ENCODE results near the gene WDFY1. TPM values are rescaled to one million over a fixed set of nuclear protein-coding genes. Genes with fewer than 3 reads are reported as not detected.

WDFY1 gene
- total RNA-seq, 1 experiment from 2014 or later = 66.0 TPM

DNA sequence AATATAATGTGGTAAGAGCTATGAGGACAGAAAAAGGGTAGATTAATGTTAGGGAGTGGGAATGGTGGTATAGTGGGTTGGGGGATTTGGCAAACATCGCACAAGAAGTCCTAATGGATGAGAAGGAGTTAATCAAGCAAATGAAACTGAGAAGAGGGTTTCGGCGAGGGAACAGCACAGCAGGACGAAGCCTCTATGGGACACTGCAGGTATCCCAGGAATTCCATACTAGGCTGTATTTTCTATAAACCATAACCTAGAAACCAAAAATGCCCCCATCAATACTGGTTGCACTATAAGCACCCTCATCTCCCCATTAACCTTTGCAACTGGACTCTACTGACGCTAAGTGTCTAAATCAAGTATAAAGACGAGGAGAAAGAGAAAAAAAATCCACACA is 10.3 kb downstream of the WDFY1 start:
- no peak overlapping the region; the same call in 1 of the 2 replicates for H3K4me3 Mint-ChIP-seq
- ChIA-PET POLR2A (interaction anchor here (0.6 kb wide), 1 partner anchor 131 kb away, joined by 5 read pairs; no protein-coding TSS in a partner anchor), CTCF (no interaction called here)
- DNase-seq (ENCODE audit: low spot score) (no peak), ATAC-seq (0 out of 2 replicates have a peak, but pooled peaks have one; percentile 15)
- peaks cover 7% of the 10 kb centered on the region for H3K36me3 Mint-ChIP-seq
- H3K27me3 Mint-ChIP-seq (ENCODE audit: low read depth) = peaks cover 3% of the 10 kb centered on the region; the same call in 1 of the 2 replicates
- TF ChIP-seq SMAD3 (CRISPR knock-in tag; IDR thresholded peaks at IDR 0.05; ENCODE audit: borderline replicate concordance) (no peak), NR2C2 (CRISPR knock-in tag; IDR thresholded peaks at IDR 0.05) (no peak), HMGA2 (CRISPR knock-in tag; IDR thresholded peaks at IDR 0.05) (no peak), NR3C1 (CRISPR knock-in tag; conservative IDR thresholded peaks at IDR 0.05; ENCODE audit: low read depth) (no peak), GTF2I (CRISPR knock-in tag; conservative IDR thresholded peaks at IDR 0.05) (no peak), NR1H2 (CRISPR knock-in tag; IDR thresholded peaks at IDR 0.05) (no peak), ZNF219 (CRISPR knock-in tag; IDR thresholded peaks at IDR 0.05; ENCODE audit: borderline replicate concordance) (no peak), ZNF532 (CRISPR knock-in tag; IDR thresholded peaks at IDR 0.05; ENCODE audit: borderline replicate concordance) (no peak), ATF3 (CRISPR knock-in tag; conservative IDR thresholded peaks at IDR 0.05) (no peak), CREM (CRISPR knock-in tag; IDR thresholded peaks at IDR 0.05) (no peak), NFYB (CRISPR knock-in tag; conservative IDR thresholded peaks at IDR 0.05; ENCODE audit: low read depth) (no peak), JAZF1 (CRISPR knock-in tag; IDR thresholded peaks at IDR 0.05) (no peak), ZNF232 (CRISPR knock-in tag; IDR thresholded peaks at IDR 0.05) (no peak), ZNF423 (CRISPR knock-in tag; IDR thresholded peaks at IDR 0.05) (no peak), ZNF317 (CRISPR knock-in tag; IDR thresholded peaks at IDR 0.05; ENCODE audit: borderline replicate concordance, low read depth) (no peak)
- peaks cover 84% of the 10 kb centered on the region for H3K4me1 Mint-ChIP-seq
- H3K27ac Mint-ChIP-seq = peak overlapping the region; percentile 24
- no peaks in the 10 kb centered on the region for H3K9me3 Mint-ChIP-seq

DNA sequence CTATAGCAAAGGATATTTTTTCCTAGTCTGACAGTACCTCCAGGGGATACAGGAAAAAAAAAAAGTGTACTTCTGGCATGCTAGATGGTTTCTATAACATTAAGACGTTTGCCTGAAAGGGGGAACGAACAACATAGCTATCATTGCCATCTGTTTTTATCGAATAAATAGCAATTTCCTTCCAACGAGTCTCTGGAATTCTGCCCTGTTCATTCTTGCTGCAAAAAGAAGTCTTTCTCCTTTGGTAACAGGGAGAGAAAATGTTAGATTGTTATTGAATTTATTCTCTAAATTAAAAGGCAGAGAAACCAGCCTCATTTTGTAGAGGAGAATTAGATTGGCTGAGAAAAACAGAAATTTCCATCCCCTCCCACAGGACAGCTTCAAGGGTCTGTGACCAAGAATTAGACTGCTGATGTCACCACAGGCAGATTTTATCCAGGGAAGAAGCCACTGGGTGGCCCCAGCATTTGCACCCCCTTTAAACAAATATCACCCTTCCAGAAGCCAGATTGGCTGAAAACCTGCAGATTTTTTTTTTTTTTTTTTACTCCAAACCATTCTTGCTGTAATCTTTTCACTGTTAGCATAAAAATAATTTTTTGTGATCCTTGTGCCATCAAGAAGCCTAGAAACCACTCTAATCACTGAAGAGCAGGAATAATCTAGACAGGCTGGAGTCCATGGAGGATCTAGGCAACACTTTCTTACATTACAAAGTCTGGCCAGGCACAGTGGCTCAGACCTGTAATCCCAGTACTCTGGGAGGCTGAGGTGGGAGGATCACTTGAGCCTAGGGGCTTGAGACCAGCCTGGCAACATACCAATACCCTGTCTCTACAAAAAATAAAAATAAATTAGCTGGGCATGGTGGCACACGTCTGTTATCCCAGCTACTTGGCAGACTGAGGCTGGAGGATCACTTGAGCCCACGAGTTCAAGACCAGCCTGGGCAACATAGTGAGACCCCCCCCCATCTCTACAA is 12.0 kb downstream of the WDFY1 start:
- Mint-ChIP-seq H3K36me3 (peaks cover under 1% of the 10 kb centered on the region; the same call in 1 of the 2 replicates), H3K9me3 (peaks cover 1% of the 10 kb centered on the region), H3K27ac (peak overlapping the region; percentile 34), H3K4me3 (no peak overlapping the region), H3K4me1 (peaks cover 74% of the 10 kb centered on the region), H3K27me3 (ENCODE audit: low read depth) (no peaks in the 10 kb centered on the region)
- ChIA-PET CTCF (no interaction called here), POLR2A (interaction anchor here (0.7 kb wide), 1 partner anchor 24 kb away, joined by 4 read pairs; no protein-coding TSS in a partner anchor)
- DNase-seq (ENCODE audit: low spot score) (no peak), ATAC-seq (no peak)
- TF ChIP-seq ZNF532 (CRISPR knock-in tag; IDR thresholded peaks at IDR 0.05; ENCODE audit: borderline replicate concordance) (no peak), NR1H2 (CRISPR knock-in tag; IDR thresholded peaks at IDR 0.05) (no peak), ESRRA (CRISPR knock-in tag; IDR thresholded peaks at IDR 0.05; ENCODE audit: borderline replicate concordance) (no peak), CBFB (CRISPR knock-in tag; IDR thresholded peaks at IDR 0.05; ENCODE audit: low read depth) (no peak), NR2C2 (CRISPR knock-in tag; IDR thresholded peaks at IDR 0.05) (no peak), NFYB (CRISPR knock-in tag; conservative IDR thresholded peaks at IDR 0.05; ENCODE audit: low read depth) (no peak)
- TF ChIP-seq, protein P1, sequence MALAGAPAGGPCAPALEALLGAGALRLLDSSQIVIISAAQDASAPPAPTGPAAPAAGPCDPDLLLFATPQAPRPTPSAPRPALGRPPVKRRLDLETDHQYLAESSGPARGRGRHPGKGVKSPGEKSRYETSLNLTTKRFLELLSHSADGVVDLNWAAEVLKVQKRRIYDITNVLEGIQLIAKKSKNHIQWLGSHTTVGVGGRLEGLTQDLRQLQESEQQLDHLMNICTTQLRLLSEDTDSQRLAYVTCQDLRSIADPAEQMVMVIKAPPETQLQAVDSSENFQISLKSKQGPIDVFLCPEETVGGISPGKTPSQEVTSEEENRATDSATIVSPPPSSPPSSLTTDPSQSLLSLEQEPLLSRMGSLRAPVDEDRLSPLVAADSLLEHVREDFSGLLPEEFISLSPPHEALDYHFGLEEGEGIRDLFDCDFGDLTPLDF (CRISPR knock-in tag; IDR thresholded peaks at IDR 0.05) = no peak
- TF ChIP-seq, protein P2, sequence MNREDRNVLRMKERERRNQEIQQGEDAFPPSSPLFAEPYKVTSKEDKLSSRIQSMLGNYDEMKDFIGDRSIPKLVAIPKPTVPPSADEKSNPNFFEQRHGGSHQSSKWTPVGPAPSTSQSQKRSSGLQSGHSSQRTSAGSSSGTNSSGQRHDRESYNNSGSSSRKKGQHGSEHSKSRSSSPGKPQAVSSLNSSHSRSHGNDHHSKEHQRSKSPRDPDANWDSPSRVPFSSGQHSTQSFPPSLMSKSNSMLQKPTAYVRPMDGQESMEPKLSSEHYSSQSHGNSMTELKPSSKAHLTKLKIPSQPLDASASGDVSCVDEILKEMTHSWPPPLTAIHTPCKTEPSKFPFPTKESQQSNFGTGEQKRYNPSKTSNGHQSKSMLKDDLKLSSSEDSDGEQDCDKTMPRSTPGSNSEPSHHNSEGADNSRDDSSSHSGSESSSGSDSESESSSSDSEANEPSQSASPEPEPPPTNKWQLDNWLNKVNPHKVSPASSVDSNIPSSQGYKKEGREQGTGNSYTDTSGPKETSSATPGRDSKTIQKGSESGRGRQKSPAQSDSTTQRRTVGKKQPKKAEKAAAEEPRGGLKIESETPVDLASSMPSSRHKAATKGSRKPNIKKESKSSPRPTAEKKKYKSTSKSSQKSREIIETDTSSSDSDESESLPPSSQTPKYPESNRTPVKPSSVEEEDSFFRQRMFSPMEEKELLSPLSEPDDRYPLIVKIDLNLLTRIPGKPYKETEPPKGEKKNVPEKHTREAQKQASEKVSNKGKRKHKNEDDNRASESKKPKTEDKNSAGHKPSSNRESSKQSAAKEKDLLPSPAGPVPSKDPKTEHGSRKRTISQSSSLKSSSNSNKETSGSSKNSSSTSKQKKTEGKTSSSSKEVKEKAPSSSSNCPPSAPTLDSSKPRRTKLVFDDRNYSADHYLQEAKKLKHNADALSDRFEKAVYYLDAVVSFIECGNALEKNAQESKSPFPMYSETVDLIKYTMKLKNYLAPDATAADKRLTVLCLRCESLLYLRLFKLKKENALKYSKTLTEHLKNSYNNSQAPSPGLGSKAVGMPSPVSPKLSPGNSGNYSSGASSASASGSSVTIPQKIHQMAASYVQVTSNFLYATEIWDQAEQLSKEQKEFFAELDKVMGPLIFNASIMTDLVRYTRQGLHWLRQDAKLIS (CRISPR knock-in tag; IDR thresholded peaks at IDR 0.05; ENCODE audit: borderline replicate concordance) = no peak
